Measurements from ENCODE around the gene NTN1.
A peak's percentile ranks its signal among the peaks of the same experiment; 100 is the strongest.

NTN1 gene

GRCh38 chr17:9239793-9240658, 218.7 kb downstream of the NTN1 start:
- Histone ChIP-seq H3K27ac (ENCODE audit: low read length) (peak overlapping the region; percentile 99), H3K27me3 (ENCODE audit: control insufficient read depth in 1 of 2, insufficient read depth in 2 of 2, low read length in 2 of 2) (no peaks in the 10 kb centered on the region), H3K4me1 (ENCODE audit: control insufficient read depth, insufficient read depth, low read length) (peaks cover 70% of the 10 kb centered on the region), H3K36me3 (ENCODE audit: control insufficient read depth in 2 of 2, insufficient read depth in 2 of 2, low read length in 2 of 2) (no peaks in the 10 kb centered on the region), H3K9me3 (ENCODE audit: control insufficient read depth in 2 of 2, low read length in 2 of 2) (no peaks in the 10 kb centered on the region), H3K9ac (ENCODE audit: low read length in 2 of 2) (peak overlapping the region; percentile 77 to 87), H3K4me3 (ENCODE audit: low read length in 2 of 2) (peak overlapping the region; percentile 52 to 69)

- H3K36me3 ChIP-seq (ENCODE audit: control insufficient read depth in 2 of 2, insufficient read depth in 2 of 2, low read length in 2 of 2): no peaks in the 10 kb centered on the region
- H3K27ac ChIP-seq (ENCODE audit: low read length): peak overlapping the region; percentile 99
- peak overlapping the region; percentile 52 to 69 for H3K4me3 ChIP-seq (ENCODE audit: low read length in 2 of 2)
- H3K27me3 ChIP-seq (ENCODE audit: control insufficient read depth in 1 of 2, insufficient read depth in 2 of 2, low read length in 2 of 2): no peaks in the 10 kb centered on the region
- peaks cover 78% of the 10 kb centered on the region for H3K4me1 ChIP-seq (ENCODE audit: control insufficient read depth, insufficient read depth, low read length)
- H3K9me3 ChIP-seq (ENCODE audit: control insufficient read depth in 2 of 2, low read length in 2 of 2): no peaks in the 10 kb centered on the region
- peak overlapping the region; percentile 77 to 87 for H3K9ac ChIP-seq (ENCODE audit: low read length in 2 of 2)
Observed at GRCh38 chr17:9240659-9241370, 219.5 kb downstream of the NTN1 start.

GRCh38 chr17:9241371-9241712, 220.0 kb downstream of the NTN1 start:
- Histone ChIP-seq H3K27me3 (ENCODE audit: control insufficient read depth in 1 of 2, insufficient read depth in 2 of 2, low read length in 2 of 2) (no peaks in the 10 kb centered on the region), H3K27ac (ENCODE audit: low read length) (peak overlapping the region; percentile 99), H3K9me3 (ENCODE audit: control insufficient read depth in 2 of 2, low read length in 2 of 2) (no peaks in the 10 kb centered on the region), H3K9ac (ENCODE audit: low read length in 2 of 2) (peak overlapping the region; percentile 66 to 77), H3K36me3 (ENCODE audit: control insufficient read depth in 2 of 2, insufficient read depth in 2 of 2, low read length in 2 of 2) (no peaks in the 10 kb centered on the region), H3K4me1 (ENCODE audit: control insufficient read depth, insufficient read depth, low read length) (peaks cover 83% of the 10 kb centered on the region), H3K4me3 (ENCODE audit: low read length in 2 of 2) (peak overlapping the region in 1 of 2 donors; percentile 69)

- Histone ChIP-seq H3K9me3 (ENCODE audit: control insufficient read depth in 2 of 2, low read length in 2 of 2) (no peaks in the 10 kb centered on the region), H3K4me1 (ENCODE audit: control insufficient read depth, insufficient read depth, low read length) (peaks cover 87% of the 10 kb centered on the region), H3K36me3 (ENCODE audit: control insufficient read depth in 2 of 2, insufficient read depth in 2 of 2, low read length in 2 of 2) (no peaks in the 10 kb centered on the region), H3K27ac (ENCODE audit: low read length) (peak overlapping the region; percentile 99), H3K4me3 (ENCODE audit: low read length in 2 of 2) (peak overlapping the region in 1 of 2 donors; percentile 69), H3K27me3 (ENCODE audit: control insufficient read depth in 1 of 2, insufficient read depth in 2 of 2, low read length in 2 of 2) (no peaks in the 10 kb centered on the region), H3K9ac (ENCODE audit: low read length in 2 of 2) (peak overlapping the region in 1 of 2 donors; percentile 35)
Observed at GRCh38 chr17:9241774-9242496, 220.6 kb downstream of the NTN1 start.

- peak overlapping the region; percentile 99 for H3K27ac ChIP-seq (ENCODE audit: low read length)
- H3K27me3 ChIP-seq (ENCODE audit: control insufficient read depth in 1 of 2, insufficient read depth in 2 of 2, low read length in 2 of 2): no peaks in the 10 kb centered on the region
- no peak overlapping the region for H3K9ac ChIP-seq (ENCODE audit: low read length in 2 of 2)
- no peaks in the 10 kb centered on the region for H3K36me3 ChIP-seq (ENCODE audit: control insufficient read depth in 2 of 2, insufficient read depth in 2 of 2, low read length in 2 of 2)
- H3K9me3 ChIP-seq (ENCODE audit: control insufficient read depth in 2 of 2, low read length in 2 of 2): no peaks in the 10 kb centered on the region
- H3K4me1 ChIP-seq (ENCODE audit: control insufficient read depth, insufficient read depth, low read length): peaks cover 89% of the 10 kb centered on the region
- no peak overlapping the region for H3K4me3 ChIP-seq (ENCODE audit: low read length in 2 of 2)
Observed at GRCh38 chr17:9242497-9242881, 221.2 kb downstream of the NTN1 start.

DNA sequence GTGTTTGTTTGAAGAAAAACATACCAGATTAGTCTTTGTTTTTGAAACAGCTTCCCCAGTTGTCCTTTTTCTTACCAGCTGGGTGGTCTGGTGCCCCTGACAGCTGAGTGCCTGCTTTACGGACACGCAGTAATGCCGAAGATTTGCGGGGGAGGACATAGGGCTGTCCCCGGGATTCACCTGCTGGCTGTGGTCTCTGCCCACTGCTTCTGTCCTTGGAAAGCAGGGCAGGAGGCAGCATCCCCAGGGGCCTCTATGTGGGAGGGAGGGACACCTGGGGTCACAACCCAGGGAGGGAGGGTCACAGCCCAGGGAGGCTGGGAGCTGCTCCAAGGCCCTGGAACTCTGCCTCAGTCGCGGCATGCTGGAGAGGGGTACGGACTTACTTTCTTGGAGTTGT, 221.7 kb downstream of the NTN1 start:
- H3K4me1 ChIP-seq (ENCODE audit: control insufficient read depth, insufficient read depth, low read length): peaks cover 85% of the 10 kb centered on the region

GRCh38 chr17:9244066-9245052, 223.0 kb downstream of the NTN1 start:
- Histone ChIP-seq H3K27ac (ENCODE audit: low read length) (peak overlapping the region; percentile 80), H3K4me1 (ENCODE audit: control insufficient read depth, insufficient read depth, low read length) (peaks cover 73% of the 10 kb centered on the region), H3K9me3 (ENCODE audit: control insufficient read depth in 2 of 2, low read length in 2 of 2) (no peaks in the 10 kb centered on the region), H3K27me3 (ENCODE audit: control insufficient read depth in 1 of 2, insufficient read depth in 2 of 2, low read length in 2 of 2) (no peaks in the 10 kb centered on the region), H3K4me3 (ENCODE audit: low read length in 2 of 2) (peak overlapping the region; percentile 24 to 40), H3K36me3 (ENCODE audit: control insufficient read depth in 2 of 2, insufficient read depth in 2 of 2, low read length in 2 of 2) (peaks cover 0 to 2% of the 10 kb centered on the region in 2 donors), H3K9ac (ENCODE audit: low read length in 2 of 2) (peak overlapping the region; percentile 21 to 22)

More for the DNA sequence above, 221.7 kb downstream of the NTN1 start:
- Histone ChIP-seq H3K27ac (ENCODE audit: low read length) (peak overlapping the region; percentile 99), H3K9me3 (ENCODE audit: control insufficient read depth in 2 of 2, low read length in 2 of 2) (no peaks in the 10 kb centered on the region), H3K27me3 (ENCODE audit: control insufficient read depth in 1 of 2, insufficient read depth in 2 of 2, low read length in 2 of 2) (no peaks in the 10 kb centered on the region), H3K36me3 (ENCODE audit: control insufficient read depth in 2 of 2, insufficient read depth in 2 of 2, low read length in 2 of 2) (peaks cover 0 to 2% of the 10 kb centered on the region in 2 donors), H3K9ac (ENCODE audit: low read length in 2 of 2) (no peak overlapping the region), H3K4me3 (ENCODE audit: low read length in 2 of 2) (no peak overlapping the region)

DNA sequence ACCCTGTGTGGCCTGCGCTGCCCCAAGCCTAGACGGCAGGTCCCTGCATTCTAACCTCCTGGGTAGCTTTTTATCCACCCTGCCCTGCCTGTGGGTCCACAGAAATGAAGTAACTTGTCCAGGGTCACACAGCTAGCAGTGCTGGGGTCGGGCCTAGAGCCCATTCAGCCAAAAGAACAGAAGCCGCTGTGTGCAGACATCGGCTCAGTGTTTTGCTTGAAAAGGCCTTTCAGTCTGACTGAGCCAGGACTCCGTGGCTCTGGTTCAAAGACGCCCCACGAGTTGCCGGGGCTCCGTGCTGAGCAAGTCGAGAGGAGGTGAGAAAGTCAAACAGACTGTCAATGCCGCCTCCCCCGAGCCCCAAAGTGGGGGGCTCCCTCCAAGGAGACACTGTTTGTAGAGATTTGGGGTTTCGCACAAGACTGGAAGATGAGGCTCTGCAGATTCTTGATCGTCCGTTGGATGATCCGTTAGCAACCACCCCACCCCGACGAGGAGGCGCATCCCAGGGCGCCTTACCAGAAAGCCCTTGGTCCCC, 226.2 kb downstream of the NTN1 start:
- H3K4me3 ChIP-seq (ENCODE audit: low read length in 2 of 2): no peak overlapping the region
- H3K27ac ChIP-seq (ENCODE audit: low read length): peak overlapping the region; percentile 62

DNA sequence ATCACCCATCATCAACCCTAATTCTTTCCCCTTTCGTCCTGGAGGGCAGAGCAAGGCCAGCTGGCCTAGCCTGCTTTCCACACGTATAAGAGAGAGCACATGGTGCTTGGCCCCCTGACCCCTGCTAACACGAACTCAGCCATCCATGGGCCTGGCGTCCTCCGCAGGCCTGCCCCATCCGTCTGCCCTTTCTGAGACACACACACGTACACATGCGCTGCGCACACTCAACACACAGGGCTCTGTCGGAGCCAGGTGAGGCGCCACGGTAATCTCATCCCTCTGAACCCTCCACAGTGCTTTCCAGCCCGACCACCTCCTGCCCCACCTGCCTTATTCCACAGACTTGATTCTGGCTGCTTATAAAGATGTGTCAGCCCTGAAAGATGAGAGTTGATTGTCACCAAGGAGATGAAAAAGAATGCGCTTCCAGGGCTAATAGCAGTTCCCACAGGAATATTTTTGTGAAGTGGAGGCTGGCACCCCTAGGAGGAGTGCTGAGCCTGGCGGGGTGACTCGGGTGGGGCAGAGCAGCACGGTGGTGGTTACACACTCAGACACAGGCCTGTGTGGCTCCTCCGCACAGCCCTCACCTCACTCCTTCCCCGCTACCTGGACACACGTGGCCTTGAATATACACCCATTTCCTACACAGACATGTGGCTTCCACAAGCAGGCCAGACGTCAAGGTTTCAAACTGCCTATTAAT, 228.1 kb downstream of the NTN1 start:
- Histone ChIP-seq H3K9ac (ENCODE audit: low read length in 2 of 2) (no peak overlapping the region), H3K27me3 (ENCODE audit: control insufficient read depth in 1 of 2, insufficient read depth in 2 of 2, low read length in 2 of 2) (no peaks in the 10 kb centered on the region), H3K4me1 (ENCODE audit: control insufficient read depth, insufficient read depth, low read length) (peaks cover 28% of the 10 kb centered on the region)

More for the DNA sequence above, 226.2 kb downstream of the NTN1 start:
- H3K9ac ChIP-seq (ENCODE audit: low read length in 2 of 2): no peak overlapping the region
- no peaks in the 10 kb centered on the region for H3K27me3 ChIP-seq (ENCODE audit: control insufficient read depth in 1 of 2, insufficient read depth in 2 of 2, low read length in 2 of 2)
- no peaks in the 10 kb centered on the region for H3K9me3 ChIP-seq (ENCODE audit: control insufficient read depth in 2 of 2, low read length in 2 of 2)
- peaks cover 0 to 2% of the 10 kb centered on the region in 2 donors for H3K36me3 ChIP-seq (ENCODE audit: control insufficient read depth in 2 of 2, insufficient read depth in 2 of 2, low read length in 2 of 2)
- H3K4me1 ChIP-seq (ENCODE audit: control insufficient read depth, insufficient read depth, low read length): peaks cover 46% of the 10 kb centered on the region

More for the DNA sequence above, 228.1 kb downstream of the NTN1 start:
- no peak overlapping the region for H3K4me3 ChIP-seq (ENCODE audit: low read length in 2 of 2)
- H3K36me3 ChIP-seq (ENCODE audit: control insufficient read depth in 2 of 2, insufficient read depth in 2 of 2, low read length in 2 of 2): peaks cover 0 to 2% of the 10 kb centered on the region in 2 donors
- H3K27ac ChIP-seq (ENCODE audit: low read length): no peak overlapping the region
- H3K9me3 ChIP-seq (ENCODE audit: control insufficient read depth in 2 of 2, low read length in 2 of 2): no peaks in the 10 kb centered on the region

Data from stomach smooth muscle (tissue), 2 donors.